Activated CD4-positive, alpha-beta T cell treated with anti-CD3 and anti-CD28 coated beads for 36 hours (primary cell): ENCODE results near the gene RALGDS. TPM values are rescaled to one million over a fixed set of nuclear protein-coding genes. Genes with fewer than 3 reads are reported as not detected.
"Not testable (repeated sequence)": the region's sequence is repeated elsewhere in the genome, so short reads cannot be mapped to it uniquely, and the experiment has no call there.

Experiments used
- ATAC-seq: fragments of 200-7000 bp; cut with Tn5 transposase; one replicate; pipeline ENCODE4 v1.10.0; 2021; ENCODE audit warnings: mild to moderate bottlenecking, moderate library complexity
- CTCF ChIA-PET: fragments of 350-600 bp; sonication (Branson Sonifier 250); formaldehyde crosslinking; loops from one replicate; lab custom pipeline; 2021; ENCODE audit warnings: antibody characterized with exemption; lab: Charles Lee
- POLR2A ChIA-PET: fragments of 350-600 bp; sonication (Branson Sonifier 250); formaldehyde crosslinking; loops from one replicate; lab custom pipeline; 2021; ENCODE audit warnings: antibody characterized with exemption, inconsistent platforms; lab: Charles Lee
- DNase-seq: peaks from one replicate; pipeline ENCODE4 v3.0.0-alpha.2; 2020
- H3K27ac Mint-ChIP-seq: one replicate; pipeline ENCODE4 v1.8.0; 2021; ENCODE audit warnings: mixed read lengths
- H3K27me3 Mint-ChIP-seq: one replicate; pipeline ENCODE4 v1.8.0; 2021; ENCODE audit warnings: mixed read lengths
- H3K36me3 Mint-ChIP-seq: one replicate; pipeline ENCODE4 v1.8.0; 2021; ENCODE audit warnings: low read depth, mixed read lengths
- H3K4me1 Mint-ChIP-seq: one replicate; pipeline ENCODE4 v1.8.0; 2021; ENCODE audit warnings: mixed read lengths
- H3K4me3 Mint-ChIP-seq: one replicate; pipeline ENCODE4 v1.8.0; 2021; ENCODE audit warnings: mild to moderate bottlenecking, moderate library complexity, mixed read lengths
- H3K9me3 Mint-ChIP-seq: one replicate; pipeline ENCODE4 v1.8.0; 2021; ENCODE audit warnings: low read depth, mixed read lengths
- intact Hi-C, 2 experiments: fragments of 100-400 bp; cut with DNase I in 1 of 2; cut with micrococcal nuclease in 1 of 2; formaldehyde crosslinking; loops; one replicate each; pipeline versions ENCODE4 v1.14.2 to v1.15.1; 2022 to 2024; cut with DNase I, micrococcal nuclease
- total RNA-seq, 2 experiments: library from RNA; stranded (reverse); gene quantifications; one replicate each; pipeline ENCODE4 v1.2.3, GENCODE V29; 2021

RALGDS gene
- total RNA-seq, 2 experiments from 2014 or later, result 65.1 to 78.6 TPM

GRCh38 chr9:133080786-133081779 lies 40.0 kb downstream of the RALGDS start:
- H3K9me3 Mint-ChIP-seq, H3K4me1 Mint-ChIP-seq, ATAC-seq, DNase-seq, H3K27ac Mint-ChIP-seq, H3K27me3 Mint-ChIP-seq, H3K36me3 Mint-ChIP-seq, intact Hi-C loops, POLR2A ChIA-PET, H3K4me3 Mint-ChIP-seq: not testable (repeated sequence)
- CTCF ChIA-PET, result interaction anchor here (0.6 kb wide), 1 partner anchor 79 kb away, joined by 3 read pairs; no protein-coding TSS in a partner anchor

GRCh38 chr9:133080161-133080560 lies 40.9 kb downstream of the RALGDS start:
- no peak for ATAC-seq
- Mint-ChIP-seq H3K4me3 (no peak overlapping the region), H3K36me3 (no peaks in the 10 kb centered on the region)

GRCh38 chr9:133078486-133078885 lies 42.6 kb downstream of the RALGDS start:
- Mint-ChIP-seq H3K27ac (no peak overlapping the region), H3K36me3 (no peaks in the 10 kb centered on the region), H3K9me3 (no peaks in the 10 kb centered on the region), H3K4me1 (no peaks in the 10 kb centered on the region), H3K27me3 (no peaks in the 10 kb centered on the region), H3K4me3 (no peak overlapping the region)
- DNase-seq, result no peak
- no peak for ATAC-seq
- intact Hi-C loops, result no loop called here
- ChIA-PET CTCF (interaction anchor here (1.4 kb wide), 2 partner anchors 23 to 66 kb away, joined by 3 to 4 read pairs; no protein-coding TSS in a partner anchor), POLR2A (no interaction called here)

More at GRCh38 chr9:133080161-133080560, 40.9 kb downstream of the RALGDS start:
- intact Hi-C loops, result no loop called here
- Mint-ChIP-seq H3K4me1 (no peaks in the 10 kb centered on the region), H3K27me3 (no peaks in the 10 kb centered on the region), H3K27ac (no peak overlapping the region), H3K9me3 (no peaks in the 10 kb centered on the region)
- no peak for DNase-seq
- ChIA-PET CTCF (interaction anchor here (0.6 kb wide), 1 partner anchor 80 kb away, joined by 3 read pairs; no protein-coding TSS in a partner anchor), POLR2A (no interaction called here)

DNA sequence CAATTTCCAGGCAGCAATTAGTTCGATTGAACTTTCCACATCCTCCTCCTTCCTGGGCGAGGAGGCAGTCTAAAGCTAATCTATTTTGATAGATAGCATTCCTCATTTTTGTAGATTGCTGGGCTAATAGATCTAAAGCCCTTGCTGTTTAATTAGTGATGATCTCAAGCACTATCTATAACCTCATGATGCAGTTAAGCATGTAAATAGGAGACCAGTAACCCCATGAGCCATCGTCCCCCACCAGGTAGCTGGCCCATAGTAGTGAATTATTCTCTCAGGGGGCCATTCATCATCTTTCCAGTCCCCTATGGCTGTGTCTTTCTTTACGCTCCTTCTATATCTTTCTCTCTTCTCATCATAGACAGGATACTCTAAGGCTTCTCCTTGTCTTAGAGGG lies 44.3 kb downstream of the RALGDS start:
- H3K4me1 Mint-ChIP-seq, result no peaks in the 10 kb centered on the region
- POLR2A ChIA-PET, result no interaction called here
- no peak overlapping the region for H3K27ac Mint-ChIP-seq
- CTCF ChIA-PET, result interaction anchor here (0.9 to 1.2 kb wide), 4 partner anchors 17 to 109 kb away, joined by 3 to 5 read pairs (median 4); partner anchors contain the start of gene GFI1B
- H3K36me3 Mint-ChIP-seq, result peaks cover 2% of the 10 kb centered on the region
- ATAC-seq (no peak), DNase-seq (no peak)
- H3K4me3 Mint-ChIP-seq, result no peak overlapping the region
- no peaks in the 10 kb centered on the region for H3K9me3 Mint-ChIP-seq
- no peaks in the 10 kb centered on the region for H3K27me3 Mint-ChIP-seq
- intact Hi-C loops, result no loop called here

DNA sequence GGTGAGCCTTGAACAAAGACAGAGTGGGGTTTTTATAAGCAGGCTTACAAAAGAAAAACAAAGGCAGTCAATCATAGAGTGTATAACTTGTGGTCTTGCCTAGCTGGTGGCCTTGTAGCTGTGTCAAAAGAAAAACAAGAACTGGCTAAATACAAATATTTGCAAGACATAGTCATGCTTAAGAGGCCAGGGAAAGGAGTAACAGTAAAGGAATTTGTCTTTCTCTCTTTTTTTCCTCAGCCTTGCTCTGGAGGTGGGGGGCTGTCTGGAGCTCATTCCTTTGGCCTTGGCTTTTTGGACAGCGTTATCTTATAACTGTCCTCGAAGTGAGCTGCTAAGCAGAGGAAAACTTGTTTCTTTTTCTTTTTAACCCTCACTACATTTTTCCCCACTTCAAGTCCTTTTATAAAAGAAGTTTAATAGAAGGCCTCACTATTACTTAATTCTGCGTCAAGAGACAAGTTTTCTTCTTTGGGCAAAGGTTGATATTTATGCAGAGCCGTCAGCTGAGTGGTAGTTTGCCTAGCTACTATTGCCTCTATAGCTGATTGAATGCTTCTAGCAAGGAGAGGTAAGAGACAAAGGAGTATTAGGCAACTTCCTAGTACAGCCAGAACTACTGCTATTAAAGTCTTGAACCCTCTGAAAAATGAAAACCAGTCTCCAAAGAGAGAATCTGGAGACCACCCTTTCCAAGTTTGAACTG lies 45.0 kb downstream of the RALGDS start:
- Mint-ChIP-seq H3K27ac (no peak overlapping the region), H3K4me3 (no peak overlapping the region), H3K4me1 (no peaks in the 10 kb centered on the region), H3K36me3 (peaks cover 3% of the 10 kb centered on the region), H3K27me3 (no peaks in the 10 kb centered on the region), H3K9me3 (no peaks in the 10 kb centered on the region)
- ChIA-PET POLR2A (no interaction called here), CTCF (interaction anchor here (0.9 to 1.2 kb wide), 4 partner anchors 16 to 110 kb away, joined by 3 to 5 read pairs (median 4); partner anchors contain the start of gene GFI1B)
- DNase-seq (no peak), ATAC-seq (no peak)
- intact Hi-C loops, result no loop called here

DNA sequence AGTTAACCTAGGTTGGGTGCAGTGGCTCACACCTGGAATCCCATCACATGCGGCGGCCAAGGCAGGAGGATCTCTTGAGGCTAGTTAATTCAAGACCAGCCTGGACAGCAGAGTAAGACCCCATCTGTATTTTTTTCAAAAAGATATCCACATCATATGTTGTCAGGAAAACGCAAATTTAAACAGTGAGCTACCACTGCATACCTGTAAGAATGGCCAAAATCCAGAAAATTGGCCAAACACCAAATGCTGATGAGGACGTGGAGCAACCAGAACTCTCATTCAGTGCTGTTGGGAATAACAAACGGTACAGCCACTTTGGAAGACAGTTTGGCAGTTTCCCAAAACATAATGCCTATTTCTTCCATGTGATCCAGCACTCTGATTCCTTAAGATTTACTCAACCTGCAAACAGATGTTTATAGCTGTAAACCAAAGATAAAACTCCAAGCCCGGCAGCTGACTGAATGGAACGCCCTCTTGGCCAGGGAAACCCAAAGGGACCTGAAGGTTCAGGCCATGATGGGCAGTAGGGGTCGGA lies 46.9 kb downstream of the RALGDS start:
- ChIA-PET POLR2A (interaction anchor here (0.6 kb wide), 1 partner anchor 56 kb away, joined by 4 read pairs; no protein-coding TSS in a partner anchor), CTCF (interaction anchor here (0.6 to 1.3 kb wide), 2 partner anchors 26 to 161 kb away, joined by 3 to 5 read pairs; no protein-coding TSS in a partner anchor)
- H3K4me1 Mint-ChIP-seq, result no peaks in the 10 kb centered on the region
- H3K4me3 Mint-ChIP-seq, result no peak overlapping the region
- no peaks in the 10 kb centered on the region for H3K9me3 Mint-ChIP-seq
- peaks cover 3% of the 10 kb centered on the region for H3K36me3 Mint-ChIP-seq
- no peak overlapping the region for H3K27ac Mint-ChIP-seq
- no peak for ATAC-seq
- intact Hi-C loops, result no loop called here
- no peaks in the 10 kb centered on the region for H3K27me3 Mint-ChIP-seq
- no peak for DNase-seq

DNA sequence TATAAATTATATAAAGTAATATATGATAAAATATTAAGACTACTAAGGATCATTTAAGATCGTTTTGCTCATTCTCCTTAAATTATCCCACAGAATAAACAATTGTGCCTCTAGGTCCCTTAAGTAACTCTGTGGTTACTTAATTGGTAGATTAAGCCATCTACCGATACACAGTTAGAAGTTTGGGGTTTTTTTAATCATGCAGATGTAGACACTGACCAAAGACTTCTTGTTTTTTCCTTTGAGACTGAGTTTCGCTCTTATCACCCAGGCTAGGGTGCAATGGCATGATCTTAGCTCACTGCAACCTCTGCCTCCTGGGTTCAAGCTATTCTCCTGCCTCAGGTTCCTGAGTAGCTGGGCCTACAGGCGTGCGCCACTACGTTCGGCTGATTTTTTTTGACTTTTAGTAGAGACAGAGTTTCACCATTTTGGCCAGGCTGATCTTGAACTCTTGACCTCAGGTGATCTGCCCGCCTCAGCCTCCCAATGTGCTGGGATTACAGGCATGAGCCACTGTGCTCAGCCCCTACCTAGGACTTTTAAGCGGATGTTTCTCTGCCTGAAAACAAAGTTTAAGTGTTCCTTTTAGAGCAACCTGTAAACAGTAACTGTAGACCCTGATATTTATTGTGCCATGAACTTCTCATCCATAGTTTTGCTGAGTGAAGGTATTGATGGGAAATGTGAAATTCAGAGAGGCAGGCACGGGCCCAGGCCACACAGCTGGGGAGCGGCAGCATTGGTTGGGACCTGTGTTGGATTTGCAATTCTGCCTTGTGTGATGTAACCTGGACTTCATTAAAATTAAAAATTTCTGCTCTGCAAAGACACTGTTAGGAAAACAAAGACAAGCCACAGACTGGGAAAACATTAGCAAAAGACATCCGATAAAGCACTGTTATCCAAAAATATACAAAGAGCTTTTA lies 47.7 kb downstream of the RALGDS start:
- H3K27me3 Mint-ChIP-seq, result no peaks in the 10 kb centered on the region
- no peak overlapping the region for H3K27ac Mint-ChIP-seq
- peaks cover 3% of the 10 kb centered on the region for H3K36me3 Mint-ChIP-seq
- POLR2A ChIA-PET, result no interaction called here
- CTCF ChIA-PET, result interaction anchor here (0.6 kb wide), 1 partner anchor 162 kb away, joined by 5 read pairs; no protein-coding TSS in a partner anchor
- H3K4me1 Mint-ChIP-seq, result no peaks in the 10 kb centered on the region
- ATAC-seq (no peak), DNase-seq (no peak)
- intact Hi-C loops, result no loop called here
- H3K9me3 Mint-ChIP-seq, result no peaks in the 10 kb centered on the region
- no peak overlapping the region for H3K4me3 Mint-ChIP-seq

DNA sequence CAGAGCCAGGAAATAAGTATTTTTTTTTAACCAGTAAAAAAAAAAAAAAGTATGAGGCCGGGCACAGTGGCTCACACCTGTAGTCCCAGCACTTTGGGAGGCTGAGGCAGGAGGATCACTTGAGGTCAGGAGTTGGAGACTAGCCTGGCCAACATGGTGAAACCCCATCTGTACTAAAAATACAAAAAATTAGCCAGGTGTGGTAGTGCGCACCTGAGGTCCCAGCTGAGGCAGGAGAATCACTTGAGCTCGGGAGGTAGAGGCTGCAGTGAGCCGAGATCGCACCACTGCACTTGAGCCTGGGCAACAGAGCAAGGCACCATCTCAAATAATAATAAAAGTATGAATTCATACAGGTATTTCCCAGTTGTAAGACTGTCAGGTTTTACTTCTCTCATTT lies 48.8 kb downstream of the RALGDS start:
- H3K4me1 Mint-ChIP-seq, intact Hi-C loops, H3K27ac Mint-ChIP-seq, H3K36me3 Mint-ChIP-seq, POLR2A ChIA-PET, ATAC-seq, H3K9me3 Mint-ChIP-seq, DNase-seq, H3K4me3 Mint-ChIP-seq, H3K27me3 Mint-ChIP-seq: not testable (repeated sequence)
- CTCF ChIA-PET, result interaction anchor here (0.8 to 1.0 kb wide), 3 partner anchors 15 to 72 kb away, joined by 3 read pairs; no protein-coding TSS in a partner anchor

DNA sequence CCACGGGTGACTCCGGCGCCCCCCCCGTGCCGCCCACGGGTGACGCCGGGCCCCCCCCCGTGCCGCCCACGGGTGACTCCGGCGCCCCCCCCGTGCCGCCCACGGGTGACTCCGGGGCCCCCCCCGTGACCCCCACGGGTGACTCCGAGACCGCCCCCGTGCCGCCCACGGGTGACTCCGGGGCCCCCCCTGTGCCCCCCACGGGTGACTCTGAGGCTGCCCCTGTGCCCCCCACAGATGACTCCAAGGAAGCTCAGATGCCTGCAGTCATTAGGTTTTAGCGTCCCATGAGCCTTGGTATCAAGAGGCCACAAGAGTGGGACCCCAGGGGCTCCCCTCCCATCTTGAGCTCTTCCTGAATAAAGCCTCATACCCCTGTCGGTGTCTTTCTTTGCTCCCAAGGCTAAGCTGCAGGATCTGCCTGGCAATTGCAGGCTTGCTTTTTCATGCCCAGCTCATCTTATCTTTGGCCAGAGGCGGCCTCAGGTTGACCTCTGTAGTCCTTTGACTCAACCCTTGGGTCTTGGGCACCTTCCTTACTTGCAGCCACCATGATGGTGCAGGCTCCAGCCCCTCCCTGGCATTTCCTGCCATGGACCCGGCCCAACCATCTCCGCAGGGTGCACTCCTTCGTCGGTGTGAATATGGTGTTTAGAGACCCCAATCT lies 49.4 kb downstream of the RALGDS start:
- H3K36me3 Mint-ChIP-seq, result peaks cover 3% of the 10 kb centered on the region
- intact Hi-C loops, result no loop called here
- DNase-seq (no peak), ATAC-seq (no peak)
- H3K27ac Mint-ChIP-seq, result peak overlapping the region; percentile 25
- no peaks in the 10 kb centered on the region for H3K27me3 Mint-ChIP-seq
- no peak overlapping the region for H3K4me3 Mint-ChIP-seq
- CTCF ChIA-PET, result interaction anchor here (0.8 to 1.0 kb wide), 3 partner anchors 14 to 73 kb away, joined by 3 read pairs; no protein-coding TSS in a partner anchor
- H3K9me3 Mint-ChIP-seq, result no peaks in the 10 kb centered on the region
- POLR2A ChIA-PET, result no interaction called here
- H3K4me1 Mint-ChIP-seq, result no peaks in the 10 kb centered on the region

GRCh38 chr9:133070985-133071384 lies 50.1 kb downstream of the RALGDS start:
- H3K4me3 Mint-ChIP-seq, intact Hi-C loops, H3K27ac Mint-ChIP-seq, H3K9me3 Mint-ChIP-seq, ATAC-seq, POLR2A ChIA-PET, H3K4me1 Mint-ChIP-seq, DNase-seq, H3K36me3 Mint-ChIP-seq, H3K27me3 Mint-ChIP-seq: not testable (repeated sequence)
- CTCF ChIA-PET, result interaction anchor here (0.9 kb wide), 1 partner anchor 73 kb away, joined by 3 read pairs; no protein-coding TSS in a partner anchor
